WERI-Rb-1 (cell line): ENCODE results near the gene CHMP1B.
"Not testable (repeated sequence)": the region's sequence is repeated elsewhere in the genome, so short reads cannot be mapped to it uniquely, and the experiment has no call there.

Source experiments
- DNase-seq: peaks from one replicate; pipeline ENCODE4 v3.0.0-alpha.2; 2020
- H3K27ac ChIP-seq: fragments of 250-450 bp; sonication (Bioruptor Pico); 2 replicates; pipeline ENCODE4 v1.5.1; 2020; ENCODE audit warnings: mild to moderate bottlenecking, moderate library complexity
- H3K27me3 ChIP-seq: fragments of 250-450 bp; sonication (Bioruptor Pico); 2 replicates; pipeline ENCODE4 v1.5.1; 2021; ENCODE audit warnings: mild to moderate bottlenecking, low read depth, moderate library complexity; ENCODE audit not compliant: insufficient read depth, severe bottlenecking
- H3K36me3 ChIP-seq: fragments of 250-450 bp; sonication (Bioruptor Pico); 2 replicates; pipeline ENCODE4 v1.5.1; 2020; ENCODE audit warnings: mild to moderate bottlenecking, moderate library complexity
- H3K4me3 ChIP-seq: 2 replicates; pipeline ENCODE4 v1.5.1; 2011; ENCODE audit warnings: low read depth, mild to moderate bottlenecking, control low read depth, low read length
- H3K9me3 ChIP-seq: fragments of 250-450 bp; sonication (Bioruptor Pico); 2 replicates; pipeline ENCODE4 v1.5.1; 2021; ENCODE audit warnings: mild to moderate bottlenecking, moderate library complexity; ENCODE audit not compliant: severe bottlenecking
- CTCF ChIP-seq: IDR thresholded peaks from 2 replicates; pipeline ENCODE4 v1.5.1; 2011; ENCODE audit warnings: low read depth, mild to moderate bottlenecking, control low read depth, inconsistent platforms, low read length

Gene CHMP1B

GRCh38 chr18:11887328-11888128, 36.3 kb downstream of the CHMP1B start:
- no peaks in the 10 kb centered on the region for H3K27me3 ChIP-seq
- H3K4me3 ChIP-seq, result no peak overlapping the region
- DNase-seq, result no peak
- TF ChIP-seq CTCF, result no peak
- no peaks in the 10 kb centered on the region for H3K9me3 ChIP-seq
- H3K27ac ChIP-seq, result no peak overlapping the region
- no peaks in the 10 kb centered on the region for H3K36me3 ChIP-seq

- Histone ChIP-seq H3K36me3 (no peaks in the 10 kb centered on the region), H3K27me3 (no peaks in the 10 kb centered on the region), H3K9me3 (no peaks in the 10 kb centered on the region), H3K27ac (no peak overlapping the region), H3K4me3 (no peak overlapping the region)
- DNase-seq, result no peak
- TF ChIP-seq CTCF, result no peak
Observed at GRCh38 chr18:11888726-11889125, 37.5 kb downstream of the CHMP1B start.

- no peaks in the 10 kb centered on the region for H3K36me3 ChIP-seq
- H3K27ac ChIP-seq, result no peak overlapping the region
- no peak for TF ChIP-seq CTCF
- H3K9me3 ChIP-seq, result no peaks in the 10 kb centered on the region
- no peak for DNase-seq
- H3K4me3 ChIP-seq, result no peak overlapping the region
- H3K27me3 ChIP-seq, result no peaks in the 10 kb centered on the region
Observed at GRCh38 chr18:11889284-11889683, 38.1 kb downstream of the CHMP1B start.

GRCh38 chr18:11891737-11892136, 40.5 kb downstream of the CHMP1B start:
- TF ChIP-seq CTCF, result no peak
- DNase-seq, result no peak
- Histone ChIP-seq H3K4me3 (no peak overlapping the region), H3K36me3 (peaks cover 6% of the 10 kb centered on the region), H3K9me3 (no peaks in the 10 kb centered on the region), H3K27ac (no peak overlapping the region), H3K27me3 (no peaks in the 10 kb centered on the region)

GRCh38 chr18:11892438-11892837, 41.2 kb downstream of the CHMP1B start:
- not testable (repeated sequence) for DNase-seq, H3K4me3 ChIP-seq, H3K9me3 ChIP-seq, H3K27ac ChIP-seq, H3K27me3 ChIP-seq, H3K36me3 ChIP-seq

GRCh38 chr18:11897781-11898180, 46.6 kb downstream of the CHMP1B start:
- Histone ChIP-seq H3K27me3 (no peaks in the 10 kb centered on the region), H3K9me3 (no peaks in the 10 kb centered on the region), H3K36me3 (peaks cover 7% of the 10 kb centered on the region), H3K27ac (no peak overlapping the region), H3K4me3 (no peak overlapping the region)
- TF ChIP-seq CTCF, result no peak
- no peak for DNase-seq
